GM19238 (cell line): ENCODE measurements around the gene ARID4B.
"Not testable (repeated sequence)": the region's sequence is repeated elsewhere in the genome, so short reads cannot be mapped to it uniquely, and the experiment has no call there.

Source experiments
- DNase-seq: peaks from one replicate; pipeline ENCODE4 v3.0.0; 2011; ENCODE audit warnings: low spot score; ENCODE audit not compliant: insufficient read length

The ARID4B gene

DNA sequence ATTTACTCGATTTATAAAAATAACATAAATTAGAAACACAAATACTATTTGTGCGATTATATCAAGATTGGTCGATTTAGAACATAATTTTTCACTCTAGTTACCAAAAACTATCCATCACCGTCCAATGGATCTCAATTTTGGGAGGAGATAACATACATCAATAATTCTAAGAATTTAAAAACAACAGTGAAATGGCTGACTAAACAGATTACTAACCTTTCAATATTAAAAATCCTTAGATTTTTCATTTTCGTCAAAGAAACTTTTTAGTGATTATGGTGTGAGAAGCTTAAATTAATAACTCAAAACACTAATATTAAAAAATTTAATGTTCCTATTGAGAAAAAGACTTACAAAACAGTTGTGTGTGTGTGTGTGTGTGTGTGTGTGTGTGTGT is 91.9 kb downstream of the ARID4B start:
- no peak for DNase-seq

DNA sequence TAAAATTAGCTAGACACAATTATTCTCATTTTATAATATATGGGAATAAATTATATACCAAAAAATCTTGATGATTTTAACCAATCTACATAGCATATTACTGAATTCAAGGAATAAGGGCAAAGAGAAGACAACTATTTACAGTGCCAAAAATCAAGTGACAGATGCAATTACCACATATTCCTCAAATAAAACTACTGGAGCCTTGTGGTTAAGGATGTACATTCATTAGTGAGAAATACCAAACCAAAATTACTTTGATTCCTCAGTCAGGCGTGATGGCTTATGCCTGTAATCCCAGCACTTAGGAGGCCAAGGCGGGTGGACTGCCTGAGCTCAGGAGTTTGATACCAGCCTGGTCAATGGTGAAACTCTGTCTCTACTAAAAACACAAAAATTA is 98.1 kb downstream of the ARID4B start:
- DNase-seq: no peak

GRCh38 chr1:235227414-235227813 is 100.6 kb downstream of the ARID4B start:
- DNase-seq: no peak

DNA sequence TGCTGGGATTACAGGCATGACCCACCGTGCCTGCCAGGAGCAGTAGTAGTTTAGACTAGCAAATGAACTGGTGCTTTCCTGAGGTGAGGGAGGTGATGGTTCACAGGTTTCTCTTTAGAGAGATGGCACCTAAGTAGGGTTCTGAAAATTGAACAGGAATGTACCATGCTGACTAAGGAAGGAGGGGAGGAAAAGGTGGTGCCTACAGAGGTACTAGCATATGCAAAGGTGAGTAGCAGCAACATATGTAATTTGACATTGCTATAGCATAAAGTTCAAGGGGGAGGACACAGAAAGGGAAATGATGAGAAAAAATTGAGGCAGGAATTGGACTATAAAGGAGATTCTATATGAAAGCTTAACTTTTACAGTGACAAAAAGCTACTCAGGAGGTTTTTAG is 101.0 kb downstream of the ARID4B start:
- DNase-seq: no peak

DNA sequence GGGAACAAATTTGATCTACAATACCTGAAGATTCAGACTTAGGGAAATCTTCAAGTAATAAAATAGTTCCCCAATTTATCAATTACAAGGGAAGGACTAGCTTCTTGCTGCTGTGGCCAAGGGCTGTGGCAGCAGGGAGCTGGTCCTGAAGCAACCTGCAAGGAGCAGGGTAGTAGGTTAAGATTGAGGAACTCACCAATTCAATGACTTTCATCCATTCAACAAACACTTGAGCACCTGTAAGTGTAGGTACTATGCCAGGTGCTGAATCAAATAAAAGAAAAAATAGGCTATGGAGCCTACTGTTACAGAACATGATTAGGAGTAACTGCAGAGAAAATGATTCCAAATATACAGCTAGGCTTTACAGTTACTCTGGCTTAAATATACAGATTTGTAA is 102.7 kb downstream of the ARID4B start:
- no peak for DNase-seq

DNA sequence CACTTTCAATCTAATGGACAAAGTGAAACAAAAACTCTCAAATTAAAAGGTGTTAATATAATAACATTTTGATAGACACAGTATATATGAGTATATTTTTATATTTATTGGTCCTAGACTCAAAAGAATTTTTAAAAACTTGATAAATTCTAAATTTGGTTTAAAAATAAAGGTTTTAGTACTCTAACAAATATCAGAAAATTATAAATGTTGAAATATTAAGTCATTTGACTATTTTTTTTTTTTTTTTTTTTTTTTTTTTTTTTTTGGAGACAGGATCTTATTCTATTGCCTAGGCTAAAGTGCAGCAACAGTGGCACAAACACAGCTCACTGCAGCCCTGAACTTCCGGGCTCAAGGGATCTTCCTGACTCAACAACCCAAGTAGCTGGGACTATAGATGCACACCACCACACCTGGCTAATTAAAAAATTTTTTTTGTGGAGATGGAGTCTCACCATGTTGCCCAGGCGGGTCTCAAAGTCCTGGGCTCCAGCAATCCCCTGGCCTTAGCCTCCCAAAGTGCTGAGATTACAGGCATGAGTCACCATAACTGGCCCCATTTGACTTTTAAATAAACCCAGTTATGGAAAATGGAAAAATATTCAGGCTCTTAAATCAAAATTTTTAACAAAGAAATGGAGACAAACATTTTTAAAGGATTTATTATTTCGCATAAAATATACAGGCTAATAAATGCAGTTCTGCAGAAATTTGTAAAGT is 106.2 kb downstream of the ARID4B start:
- no peak for DNase-seq

GRCh38 chr1:235215453-235215852 is 112.5 kb downstream of the ARID4B start:
- DNase-seq: no peak

DNA sequence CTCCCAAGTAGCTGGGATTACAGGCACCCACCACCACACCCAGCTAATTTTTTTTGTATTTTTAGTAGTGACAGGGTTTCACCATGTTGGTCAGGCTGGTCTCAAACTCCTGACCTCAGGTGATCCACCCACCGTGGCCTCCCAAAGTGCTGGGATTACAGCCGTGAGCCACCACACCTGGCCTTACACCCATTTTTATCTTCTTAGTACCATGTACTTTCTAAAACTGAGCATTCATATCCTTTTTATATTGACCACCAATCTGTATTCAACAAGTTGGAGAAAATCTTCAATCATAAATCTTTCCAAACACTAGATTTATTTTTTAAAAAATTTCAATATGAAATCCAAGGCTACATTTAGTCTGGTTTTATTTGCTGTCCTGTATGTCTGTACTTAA is 113.0 kb downstream of the ARID4B start:
- DNase-seq: not testable (repeated sequence)

GRCh38 chr1:235213752-235214151 is 114.2 kb downstream of the ARID4B start:
- DNase-seq: no peak

DNA sequence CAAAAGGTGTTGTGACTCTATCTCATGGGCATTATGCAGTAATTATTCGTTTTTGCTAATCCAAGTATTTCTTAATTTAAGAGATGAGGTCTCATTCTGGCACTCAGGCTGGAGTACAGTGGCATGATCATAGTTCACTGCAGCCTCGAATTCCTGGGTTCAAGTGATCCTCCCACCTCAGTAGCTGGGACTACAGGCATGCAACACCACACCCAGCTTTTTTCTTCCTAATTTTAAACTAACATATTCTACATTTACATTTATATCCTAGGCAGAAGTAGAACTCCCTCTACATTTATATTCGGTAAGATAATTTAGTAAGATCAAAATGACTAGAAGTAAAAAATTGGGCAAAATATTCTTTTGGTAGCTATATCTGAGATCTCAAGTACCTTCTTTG is 116.5 kb downstream of the ARID4B start:
- DNase-seq: no peak

DNA sequence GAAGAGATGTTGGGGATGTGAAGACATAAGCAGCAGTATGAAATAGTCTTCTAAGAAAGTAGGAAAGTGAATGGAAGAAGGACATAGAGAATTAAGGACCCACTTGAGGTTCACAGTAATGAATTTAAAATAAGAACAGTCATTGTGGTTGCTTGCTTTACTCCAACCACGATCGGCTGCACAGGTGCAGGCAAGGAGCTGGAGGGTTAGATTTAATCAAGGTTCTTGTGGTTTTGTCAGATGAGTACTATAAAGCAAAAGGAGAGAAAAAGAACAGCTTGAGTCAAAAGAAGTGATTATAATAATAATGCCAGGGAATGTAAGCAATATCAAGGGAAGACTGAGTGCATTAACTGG is 120.8 kb downstream of the ARID4B start:
- no peak for DNase-seq

DNA sequence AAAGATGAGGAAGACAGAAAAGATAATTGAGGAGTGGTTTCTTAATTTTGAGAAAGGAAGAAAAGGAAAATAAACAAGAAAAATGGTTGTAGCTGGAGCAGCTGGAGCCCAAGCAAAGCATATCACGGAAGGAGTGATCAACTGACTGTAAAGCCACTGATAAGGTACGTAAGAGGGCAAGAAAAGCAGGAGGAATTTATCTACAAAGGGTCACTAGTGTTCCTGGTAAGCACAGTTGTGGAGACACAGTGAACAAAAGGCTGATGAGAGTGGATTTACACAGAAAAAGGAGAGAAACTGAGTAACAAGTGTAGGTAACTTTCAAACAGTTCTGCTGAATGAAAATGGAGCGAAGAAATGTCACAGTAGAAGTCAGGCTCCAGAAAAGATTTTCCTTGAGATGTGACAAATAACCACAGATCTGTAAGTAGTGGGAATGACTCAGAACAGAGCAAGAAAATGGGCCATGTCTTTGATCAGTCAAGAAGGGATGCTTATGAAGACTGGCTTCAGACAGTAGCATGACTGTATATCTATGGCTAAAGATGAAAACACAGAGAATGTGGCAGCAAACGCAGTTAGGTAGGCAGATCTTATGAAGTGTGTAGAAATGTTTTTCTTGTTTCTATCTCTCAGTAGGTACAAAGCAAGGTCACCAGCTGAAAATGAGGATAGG is 121.3 kb downstream of the ARID4B start:
- DNase-seq: no peak

- no peak for DNase-seq
These were observed 122.3 kb downstream of the ARID4B start for GRCh38 chr1:235205687-235206086.

DNA sequence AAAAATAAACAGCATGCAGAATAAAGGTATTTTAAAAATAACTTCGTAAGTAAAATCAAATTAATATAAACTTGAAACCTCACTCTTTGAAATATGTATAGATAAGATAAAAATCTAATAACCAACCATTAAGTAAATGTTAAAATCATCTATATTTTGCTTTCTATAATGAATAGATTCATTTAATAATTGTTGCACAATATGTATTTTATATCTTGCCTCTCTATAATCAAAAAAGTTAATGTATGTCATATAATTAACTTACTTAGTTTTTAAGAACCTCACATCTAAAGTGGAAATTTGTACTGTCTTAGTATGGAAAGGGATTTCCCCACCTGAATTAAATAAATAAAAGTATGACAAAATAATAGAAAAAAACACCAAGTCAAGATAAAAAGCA is 124.6 kb downstream of the ARID4B start:
- no peak for DNase-seq

- not testable (repeated sequence) for DNase-seq
These were observed 125.5 kb downstream of the ARID4B start for GRCh38 chr1:235202447-235202846.

- no peak for DNase-seq
These were observed 128.5 kb downstream of the ARID4B start for GRCh38 chr1:235199441-235199840.

DNA sequence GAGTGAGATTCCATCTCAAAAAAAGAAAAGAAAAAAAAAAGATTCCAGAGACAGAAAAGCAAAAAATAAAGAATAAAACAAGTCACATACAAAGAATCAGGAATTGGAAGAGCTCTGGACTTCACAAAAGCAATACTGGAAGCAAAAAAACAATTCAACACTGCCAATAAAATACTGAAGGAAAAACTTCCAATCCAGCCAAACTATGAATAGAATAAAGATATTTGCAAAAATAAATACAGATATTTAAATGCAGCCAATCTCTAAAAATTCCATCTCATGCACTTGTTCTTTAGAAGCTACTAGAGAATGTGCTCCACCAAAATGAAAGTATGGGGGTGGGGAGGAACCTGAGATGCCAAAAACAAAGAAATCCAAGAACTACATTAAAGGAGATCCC is 137.5 kb downstream of the ARID4B start:
- DNase-seq: no peak

- no peak for DNase-seq
These were observed 140.7 kb downstream of the ARID4B start for GRCh38 chr1:235187316-235187715.

- DNase-seq: no peak
These were observed 146.3 kb downstream of the ARID4B start for GRCh38 chr1:235181561-235182245.

GRCh38 chr1:235180916-235181460 is 147.0 kb downstream of the ARID4B start:
- DNase-seq: no peak

GRCh38 chr1:235176486-235176885 is 151.5 kb downstream of the ARID4B start:
- no peak for DNase-seq

GRCh38 chr1:235169986-235170385 is 158.0 kb downstream of the ARID4B start:
- no peak for DNase-seq
